Keratinocyte (primary cell): ENCODE data around the gene LRRFIP2. TPM values are rescaled to one million over a fixed set of nuclear protein-coding genes. Genes with fewer than 3 reads are reported as not detected.
"Not testable (repeated sequence)": the region's sequence is repeated elsewhere in the genome, so short reads cannot be mapped to it uniquely, and the experiment has no call there.

ENCODE experiments used
- DNase-seq: peaks from one replicate; pipeline ENCODE4 v3.0.0-alpha.2; 2011; ENCODE audit warnings: low read depth, missing footprints, low spot score
- FAIRE-seq: peaks from 2 replicates; lab custom pipeline; 2011; peaks lifted over from hg19 to GRCh38; lab: Jason Lieb, UNC
- H2AFZ ChIP-seq: 2 replicates; pipeline ENCODE4 v1.6.0; 2012; ENCODE audit warnings: low read length, control low read depth, inconsistent platforms; ENCODE audit not compliant: control insufficient read depth
- H3K27ac ChIP-seq: 2 replicates; pipeline ENCODE4 v1.5.1; 2011; ENCODE audit warnings: low read length; ENCODE audit not compliant: control insufficient read depth, insufficient read depth
- H3K27me3 ChIP-seq: 3 replicates; pipeline ENCODE4 v1.6.0; 2011; ENCODE audit warnings: low read length; ENCODE audit not compliant: control insufficient read depth, insufficient read depth; ENCODE audit errors: extremely low read depth
- H3K36me3 ChIP-seq, 2 experiments: 2 replicates in 1 of 2; 3 replicates in 1 of 2; pipeline ENCODE4 v1.5.1; 2011; ENCODE audit warnings: low read length in 2 of 2, mild to moderate bottlenecking in 1 of 2; ENCODE audit not compliant: control insufficient read depth in 2 of 2, insufficient read depth in 2 of 2; ENCODE audit errors: extremely low read depth in 1 of 2
- H3K4me1 ChIP-seq: 3 replicates; pipeline ENCODE4 v1.5.1; 2011; ENCODE audit warnings: low read length; ENCODE audit not compliant: control insufficient read depth, insufficient read depth; ENCODE audit errors: extremely low read depth
- H3K4me2 ChIP-seq: 3 replicates; pipeline ENCODE4 v1.6.0; 2011; ENCODE audit warnings: low read depth, low read length; ENCODE audit not compliant: control insufficient read depth, insufficient read depth; ENCODE audit errors: extremely low read depth
- H3K4me3 ChIP-seq, 3 experiments: fragments of 200-600 bp in 1 of 3; sonication (generic) in 1 of 3; 2 replicates in 2 of 3; 3 replicates in 1 of 3; pipeline ENCODE4 v1.5.1; 2011 to 2016; ENCODE audit warnings: low read length in 3 of 3, mild to moderate bottlenecking in 3 of 3, control low read depth in 2 of 3, inconsistent platforms in 1 of 3, low read depth in 1 of 3, mixed read lengths in 1 of 3, mixed run types in 1 of 3, moderate library complexity in 1 of 3; ENCODE audit not compliant: control insufficient read depth in 2 of 3, insufficient read depth in 2 of 3; ENCODE audit errors: extremely low read depth in 1 of 3
- H3K79me2 ChIP-seq: 2 replicates; pipeline ENCODE4 v1.6.0; 2012; ENCODE audit warnings: low read length; ENCODE audit not compliant: control insufficient read depth, insufficient read depth
- H3K9ac ChIP-seq: 3 replicates; pipeline ENCODE4 v1.6.0; 2011; ENCODE audit warnings: low read length; ENCODE audit not compliant: control insufficient read depth, insufficient read depth; ENCODE audit errors: extremely low read depth
- H3K9me1 ChIP-seq: 3 replicates; pipeline ENCODE4 v1.6.0; 2011; ENCODE audit warnings: low read length; ENCODE audit not compliant: control insufficient read depth, insufficient read depth; ENCODE audit errors: extremely low read depth
- H3K9me3 ChIP-seq: 2 replicates; pipeline ENCODE4 v1.5.1; 2012; ENCODE audit warnings: low read depth, low read length; ENCODE audit not compliant: control insufficient read depth
- H4K20me1 ChIP-seq: 3 replicates; pipeline ENCODE4 v1.6.0; 2011; ENCODE audit warnings: low read length; ENCODE audit not compliant: control insufficient read depth, insufficient read depth; ENCODE audit errors: extremely low read depth
- EZH2 ChIP-seq: IDR thresholded peaks from one replicate; pipeline ENCODE4 v1.6.1; 2012; ENCODE audit warnings: inconsistent platforms, mild to moderate bottlenecking, low read length, moderate library complexity
- dilution Hi-C: fragments of 300-500 bp; cut with MboI; formaldehyde crosslinking; loops from one replicate; pipeline ENCODE4 v1.7.0; 2020; ENCODE audit warnings: low sequenced_read_pairs; ENCODE audit not compliant: extremely low pct_ligation_motif_present
- polyA plus RNA-seq, 5 experiments: library from polyadenylated mRNA; depleted of rRNA in 3 of 5; stranded (reverse) in 3 of 5; stranded (forward) in 1 of 5; unstranded in 1 of 5; fragments of >200 nt; gene quantifications; 1 replicate in 1 of 5; 2 replicates in 3 of 5; 3 replicates in 1 of 5; pipeline versions ENCODE4 v1.2.1 to v1.2.3, GENCODE V29; 2011 to 2012; ENCODE audit warnings: missing spikeins in 2 of 5, low read depth in 1 of 5, low replicate concordance in 1 of 5
- TF ChIP-seq, protein P1 (sequence below), 3 experiments: IDR thresholded peaks in 1 of 3; conservative IDR thresholded peaks in 1 of 3; optimal IDR thresholded peaks in 1 of 3; 2 replicates in 2 of 3; 3 replicates in 1 of 3; pipeline versions ENCODE3 to v1.5.1; 2011; ENCODE audit warnings: low read length in 3 of 3, mild to moderate bottlenecking in 3 of 3, moderate library complexity in 2 of 3, control low read depth in 1 of 3, inconsistent platforms in 1 of 3; ENCODE audit not compliant: insufficient read depth in 2 of 3; ENCODE audit errors: extremely low read depth in 1 of 3

The LRRFIP2 gene
- polyA plus RNA-seq, 1 donor (not counting 4 experiments of a cell fraction or from before 2014, with no cell fraction given): 70.3 TPM

DNA sequence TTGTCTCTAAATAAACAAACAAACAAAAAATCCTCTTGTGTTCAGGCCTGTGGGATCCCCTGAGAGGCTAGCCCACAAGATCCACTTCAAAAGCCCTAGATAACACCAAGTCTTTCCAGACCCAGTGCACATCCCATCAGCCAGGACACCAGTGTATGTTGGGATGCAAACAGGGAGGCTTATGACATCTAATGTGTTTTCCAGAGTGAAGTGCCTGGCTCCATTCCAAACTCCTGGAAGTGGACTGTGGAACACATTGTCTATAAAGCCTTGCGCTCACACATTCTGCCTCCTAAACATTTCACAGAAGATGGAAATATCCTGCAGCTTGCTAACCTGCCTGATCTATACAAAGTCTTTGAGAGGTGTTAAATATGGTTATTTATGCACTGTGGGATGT is 124.1 kb downstream of the LRRFIP2 start:
- H3K4me1 ChIP-seq: no peaks in the 10 kb centered on the region
- H4K20me1 ChIP-seq: no peaks in the 10 kb centered on the region
- no peak for FAIRE-seq
- no peaks in the 10 kb centered on the region for H3K79me2 ChIP-seq
- H2AFZ ChIP-seq: no peak overlapping the region
- H3K9me1 ChIP-seq: no peaks in the 10 kb centered on the region
- no peak for DNase-seq
- H3K4me3 ChIP-seq: no peak overlapping the region
- TF ChIP-seq, protein P1, sequence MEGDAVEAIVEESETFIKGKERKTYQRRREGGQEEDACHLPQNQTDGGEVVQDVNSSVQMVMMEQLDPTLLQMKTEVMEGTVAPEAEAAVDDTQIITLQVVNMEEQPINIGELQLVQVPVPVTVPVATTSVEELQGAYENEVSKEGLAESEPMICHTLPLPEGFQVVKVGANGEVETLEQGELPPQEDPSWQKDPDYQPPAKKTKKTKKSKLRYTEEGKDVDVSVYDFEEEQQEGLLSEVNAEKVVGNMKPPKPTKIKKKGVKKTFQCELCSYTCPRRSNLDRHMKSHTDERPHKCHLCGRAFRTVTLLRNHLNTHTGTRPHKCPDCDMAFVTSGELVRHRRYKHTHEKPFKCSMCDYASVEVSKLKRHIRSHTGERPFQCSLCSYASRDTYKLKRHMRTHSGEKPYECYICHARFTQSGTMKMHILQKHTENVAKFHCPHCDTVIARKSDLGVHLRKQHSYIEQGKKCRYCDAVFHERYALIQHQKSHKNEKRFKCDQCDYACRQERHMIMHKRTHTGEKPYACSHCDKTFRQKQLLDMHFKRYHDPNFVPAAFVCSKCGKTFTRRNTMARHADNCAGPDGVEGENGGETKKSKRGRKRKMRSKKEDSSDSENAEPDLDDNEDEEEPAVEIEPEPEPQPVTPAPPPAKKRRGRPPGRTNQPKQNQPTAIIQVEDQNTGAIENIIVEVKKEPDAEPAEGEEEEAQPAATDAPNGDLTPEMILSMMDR (optimal IDR thresholded peaks at IDR 0.05 in 1 of 3, IDR thresholded peaks at IDR 0.05 in 1 of 3, conservative IDR thresholded peaks at IDR 0.05 in 1 of 3; ENCODE audit: extremely low read depth in 1 of 3, insufficient read depth in 2 of 3, low read length in 3 of 3): no peak
- no peak for TF ChIP-seq EZH2
- H3K27ac ChIP-seq: no peak overlapping the region
- dilution Hi-C loops: no loop called here
- H3K9me3 ChIP-seq: no peaks in the 10 kb centered on the region
- no peak overlapping the region for H3K9ac ChIP-seq
- H3K4me2 ChIP-seq: no peak overlapping the region
- no peaks in the 10 kb centered on the region for H3K27me3 ChIP-seq
- H3K36me3 ChIP-seq: peaks cover 32 to 49% of the 10 kb centered on the region in 2 experiments

DNA sequence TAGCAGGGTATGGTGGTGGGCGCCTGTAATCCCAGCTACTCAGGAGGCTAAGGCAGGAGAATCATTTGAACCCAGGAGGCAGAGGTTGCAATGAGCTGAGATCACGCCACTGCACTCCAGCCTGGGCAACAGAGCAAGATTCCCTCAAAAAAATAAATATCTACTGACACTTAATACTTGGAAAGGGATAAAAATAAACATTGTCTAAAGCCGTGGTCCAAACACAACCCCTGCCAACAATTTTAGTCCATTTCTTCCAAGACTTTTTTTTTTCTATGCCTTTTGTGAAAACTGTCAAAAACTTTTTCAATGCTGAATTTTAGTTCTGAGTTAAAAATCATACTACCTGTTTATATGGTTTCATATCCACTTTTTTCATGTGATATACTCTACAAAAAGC is 131.7 kb downstream of the LRRFIP2 start:
- H3K9me3 ChIP-seq, FAIRE-seq, H3K27ac ChIP-seq, dilution Hi-C loops, H3K79me2 ChIP-seq, H3K4me2 ChIP-seq, DNase-seq, H3K9ac ChIP-seq, H3K4me3 ChIP-seq, H3K4me1 ChIP-seq, H4K20me1 ChIP-seq, H3K9me1 ChIP-seq, H2AFZ ChIP-seq, H3K27me3 ChIP-seq: not testable (repeated sequence)
- H3K36me3 ChIP-seq: peaks cover 7 to 20% of the 10 kb centered on the region in 2 experiments

DNA sequence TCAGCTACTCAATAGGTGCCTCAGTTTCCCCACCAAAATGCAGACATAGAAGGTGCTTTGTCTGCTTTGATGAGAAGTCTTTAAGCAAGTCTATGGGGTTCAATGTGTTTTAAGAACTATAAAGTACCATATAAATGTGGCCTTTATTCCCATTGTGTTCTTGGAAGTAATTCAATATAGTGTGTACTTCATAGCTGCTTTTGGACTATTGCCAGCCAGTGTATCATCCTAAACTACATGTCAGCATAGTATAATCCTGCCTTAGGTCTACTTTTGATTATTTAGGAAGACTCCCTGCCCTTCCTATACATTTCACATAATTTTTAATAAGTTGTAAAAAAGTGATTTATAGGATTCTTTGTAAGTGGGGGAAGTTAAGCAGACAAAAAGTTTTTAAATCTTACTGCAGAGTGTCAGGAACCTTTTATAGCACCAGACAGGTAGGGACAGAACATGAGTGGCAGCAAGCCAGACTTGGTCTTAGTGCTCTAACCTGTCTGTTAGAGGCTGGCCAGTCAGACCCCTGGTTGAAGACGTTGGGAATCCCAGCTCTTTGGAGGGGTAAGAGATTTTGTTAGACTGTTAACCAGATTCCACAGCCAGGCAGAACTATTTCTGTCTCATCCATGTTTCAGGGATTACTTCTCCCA is 132.7 kb downstream of the LRRFIP2 start:
- no peak overlapping the region for H3K27ac ChIP-seq
- H3K9me1 ChIP-seq: no peaks in the 10 kb centered on the region
- H3K79me2 ChIP-seq: no peaks in the 10 kb centered on the region
- no peaks in the 10 kb centered on the region for H3K9me3 ChIP-seq
- H3K36me3 ChIP-seq: peaks cover 2 to 20% of the 10 kb centered on the region in 2 experiments
- H3K27me3 ChIP-seq: no peaks in the 10 kb centered on the region
- TF ChIP-seq, protein P1 (optimal IDR thresholded peaks at IDR 0.05 in 1 of 3, IDR thresholded peaks at IDR 0.05 in 1 of 3, conservative IDR thresholded peaks at IDR 0.05 in 1 of 3; ENCODE audit: extremely low read depth in 1 of 3, insufficient read depth in 2 of 3, low read length in 3 of 3): no peak
- no peak for TF ChIP-seq EZH2
- DNase-seq: no peak
- peaks cover 3% of the 10 kb centered on the region for H4K20me1 ChIP-seq
- no peak overlapping the region for H2AFZ ChIP-seq
- FAIRE-seq: peak; percentile 41
- H3K9ac ChIP-seq: no peak overlapping the region
- dilution Hi-C loops: no loop called here
- H3K4me3 ChIP-seq: no peak overlapping the region
- no peaks in the 10 kb centered on the region for H3K4me1 ChIP-seq
- H3K4me2 ChIP-seq: no peak overlapping the region
